K562 (cell line): ENCODE data around the gene RPRM. TPM values are rescaled to one million over a fixed set of nuclear protein-coding genes. Genes with fewer than 3 reads are reported as not detected.

Experiments used
- ATAC-seq: fragments of 200-7000 bp; cut with Tn5 transposase; 3 replicates; pipeline ENCODE4 v1.9.1; 2020; ENCODE audit warnings: moderate library complexity
- BruUV-seq: library from RNA; stranded (reverse); fragments of 400-500 nt; replicated peaks from 2 replicates; lab custom pipeline; 2021; lab: Mats Ljungman, UMichigan
- CTCF ChIA-PET: fragments of 300-600 bp; formaldehyde crosslinking; extraction: SDS; loops from one replicate; lab custom pipeline; 2021; ENCODE audit warnings: low intra/inter-chr PET ratio; lab: Yijun Ruan, JAX
- POLR2A ChIA-PET: fragments of 300-600, 350-650 bp; sonication (Branson Sonifier 250); formaldehyde crosslinking; extraction: SDS; loops from one replicate; lab custom pipeline; 2021; ENCODE audit warnings: antibody characterized with exemption, inconsistent platforms; lab: Yijun Ruan, JAX
- DNase-seq, 4 experiments: peaks; one replicate each; pipeline versions ENCODE4 v3.0.0 to v3.0.0-alpha.2; 2011 to 2018; ENCODE audit warnings: low spot score in 3 of 4, mixed read lengths in 3 of 4; ENCODE audit errors: extremely low read depth in 1 of 4
- FAIRE-seq: peaks from 2 replicates; lab custom pipeline; 2011; peaks lifted over from hg19 to GRCh38; lab: Jason Lieb, UNC
- H2AFZ ChIP-seq: 2 replicates; pipeline ENCODE4 v1.6.0; 2011; ENCODE audit warnings: low read depth, low read length, control low read depth, inconsistent platforms
- H3K27ac ChIP-seq: fragments of 200-600 bp; 3 replicates; pipeline ENCODE4 v1.8.0; 2011; ENCODE audit warnings: low read depth, mild to moderate bottlenecking, control low read depth, inconsistent platforms, low read length, moderate library complexity, mixed read lengths; ENCODE audit errors: extremely low read depth
- H3K27me3 ChIP-seq, 2 experiments: fragments of 300-600 bp in 1 of 2; 2 replicates in 1 of 2; 3 replicates in 1 of 2; pipeline versions ENCODE4 v1.6.0 to v1.8.0; 2011; ENCODE audit warnings: inconsistent platforms in 2 of 2, low read length in 2 of 2, mild to moderate bottlenecking in 1 of 2, mixed read lengths in 1 of 2, moderate library complexity in 1 of 2; ENCODE audit not compliant: control insufficient read depth in 2 of 2, insufficient read depth in 2 of 2
- H3K36me3 ChIP-seq: fragments of 300-600 bp; 3 replicates; pipeline ENCODE4 v1.8.0; 2011; ENCODE audit warnings: mild to moderate bottlenecking, low read length, inconsistent platforms; ENCODE audit not compliant: control insufficient read depth, insufficient read depth
- H3K4me1 ChIP-seq, 2 experiments: fragments of 200-600 bp in 1 of 2; replicated peaks in 1 of 2; 2 replicates in 1 of 2; 3 replicates in 1 of 2; pipeline versions ENCODE4 v1.5.1 to v1.8.0; 2011; ENCODE audit warnings: inconsistent platforms in 2 of 2, low read length in 2 of 2, mild to moderate bottlenecking in 1 of 2, mixed read lengths in 1 of 2, moderate library complexity in 1 of 2; ENCODE audit not compliant: control insufficient read depth in 2 of 2, insufficient read depth in 2 of 2
- H3K4me2 ChIP-seq: 2 replicates; pipeline ENCODE4 v1.6.1; 2011; ENCODE audit warnings: low read length, control low read depth, inconsistent platforms, mixed read lengths; ENCODE audit not compliant: insufficient read depth
- H3K4me3 ChIP-seq: fragments of 200-600 bp; sonication (generic), shearing (Covaris generic); 2 replicates; pipeline ENCODE4 v1.5.1; 2016; ENCODE audit warnings: control low read depth, inconsistent platforms
- H3K79me2 ChIP-seq: fragments of 200-600 bp; 3 replicates; pipeline ENCODE4 v1.8.0; 2011; ENCODE audit warnings: low read length, inconsistent platforms; ENCODE audit not compliant: control insufficient read depth, insufficient read depth
- H3K9ac ChIP-seq, 2 experiments: 2 replicates each; pipeline versions ENCODE4 v1.6.0 to v1.6.1; 2011; ENCODE audit warnings: low read depth in 2 of 2, low read length in 2 of 2, control low read depth in 1 of 2, inconsistent platforms in 1 of 2, mild to moderate bottlenecking in 1 of 2, mixed read lengths in 1 of 2; ENCODE audit not compliant: insufficient read depth in 1 of 2
- H3K9me1 ChIP-seq: one replicate; pipeline ENCODE4 v1.6.0; 2011; ENCODE audit warnings: inconsistent platforms, mild to moderate bottlenecking, low read length, moderate library complexity; ENCODE audit not compliant: control insufficient read depth, insufficient read depth
- H3K9me3 ChIP-seq: replicated peaks from 2 replicates; pipeline ENCODE4 v1.5.1; 2011; ENCODE audit warnings: low read depth, low read length, inconsistent platforms; ENCODE audit not compliant: control insufficient read depth, insufficient read depth
- H4K20me1 ChIP-seq: replicated peaks from 2 replicates; pipeline ENCODE4 v1.6.1; 2011; ENCODE audit warnings: low read length, inconsistent platforms, mixed read lengths; ENCODE audit not compliant: control insufficient read depth, insufficient read depth
- DMBX1 ChIP-seq: fragments of 250-450 bp; sonication (Bioruptor Pico); IDR thresholded peaks from 2 replicates; pipeline ENCODE4 v1.8.0; 2022; ENCODE audit warnings: inconsistent platforms, mild to moderate bottlenecking, moderate library complexity, borderline replicate concordance
- MAFF ChIP-seq: IDR thresholded peaks from 2 replicates; pipeline ENCODE4 v1.6.1; 2012; ENCODE audit warnings: low read length, improper control_type of control experiment
- MAFG ChIP-seq: fragments of 450-650 bp; conservative IDR thresholded peaks from 2 replicates; pipeline ENCODE4 v1.6.1; 2016; ENCODE audit warnings: missing genetic modification characterization, missing compliant biosample characterization
- MAFK ChIP-seq: IDR thresholded peaks from 2 replicates; pipeline ENCODE4 v1.6.1; 2011; ENCODE audit warnings: low read length, improper control_type of control experiment
- MCM7 ChIP-seq, 2 experiments: fragments of 450-650 bp; IDR thresholded peaks; 2 replicates each; pipeline ENCODE4 v1.6.1; 2016 to 2018
- NFE2 ChIP-seq: IDR thresholded peaks from 2 replicates; pipeline ENCODE4 v1.6.1; 2014; ENCODE audit warnings: antibody characterized with exemption, low read depth
- NFE2L1 ChIP-seq: fragments of 450-650 bp; IDR thresholded peaks from 2 replicates; pipeline ENCODE4 v1.6.1; 2016; ENCODE audit warnings: missing genetic modification characterization, low read depth, mild to moderate bottlenecking, missing compliant biosample characterization, moderate library complexity, borderline replicate concordance
- RB1 ChIP-seq: fragments of 450-650 bp; IDR thresholded peaks from 2 replicates; pipeline ENCODE4 v1.6.1; 2017; ENCODE audit warnings: low read depth, mild to moderate bottlenecking
- ZNF316 ChIP-seq: fragments of 450-650 bp; IDR thresholded peaks from 2 replicates; pipeline ENCODE4 v1.6.1; 2016
- ZNF584 ChIP-seq: fragments of 200-800 bp; sonication (Bioruptor generic); IDR thresholded peaks from 2 replicates; pipeline ENCODE4 v1.6.1; 2016; ENCODE audit warnings: low read depth, mild to moderate bottlenecking, missing genetic modification characterization, missing compliant biosample characterization
- ZNF780A ChIP-seq: fragments of 250-450 bp; sonication (Bioruptor Pico); IDR thresholded peaks from 2 replicates; pipeline ENCODE4 v1.5.0; 2021; ENCODE audit warnings: mild to moderate bottlenecking
- WGBS: fragments of 100-300 bp; shearing (Covaris generic); methylation state at CpG from one replicate; pipeline ENCODE4 v1.1.6; 2016; ENCODE audit warnings: low coverage, mixed read lengths; ENCODE audit not compliant: insufficient coverage; ENCODE audit errors: missing lambda C conversion rate; 5-methylcytosine and 5-hydroxymethylcytosine counted together
- in situ Hi-C: fragments of 300-500 bp; cut with MboI; formaldehyde crosslinking; loops from 4 replicates; pipeline ENCODE4 v1.15.0; 2018; ENCODE audit warnings: inconsistent platforms, mixed read lengths
- intact Hi-C: fragments of 100-400 bp; cut with micrococcal nuclease; formaldehyde crosslinking; loops from 2 replicates; pipeline ENCODE4 v1.14.2; 2022
- polyA plus RNA-seq, 8 experiments: library from polyadenylated mRNA; depleted of rRNA in 4 of 8; stranded (reverse) in 5 of 8; unstranded in 3 of 8; fragments of >200 nt; fragmentation: Nextera tagmentation in 2 of 8; fragmentation: Illumina TruSeq in 1 of 8; extraction: Ambion mirVana in 2 of 8; extraction: Trizol in 1 of 8; gene quantifications; 2 replicates each; pipeline versions ENCODE4 v1.2.1 to v1.2.3, GENCODE V29; 2011 to 2014; ENCODE audit warnings: inconsistent platforms in 1 of 8, missing spikeins in 1 of 8
- total RNA-seq, 7 experiments: library from RNA; depleted of rRNA in 6 of 7; stranded (reverse); fragments of >200 nt in 6 of 7; fragmentation: Illumina TruSeq in 2 of 7; extraction: Trizol in 2 of 7; gene quantifications; 2 replicates each; pipeline versions ENCODE4 v1.2.1 to v1.2.3, GENCODE V29; 2011 to 2021; ENCODE audit warnings: low replicate concordance in 1 of 7

Gene RPRM
- total and polyA plus RNA-seq, 9 of the 15 experiments (the other 6 are each of a cell fraction or from before 2014, with no cell fraction given) = not detected

DNA sequence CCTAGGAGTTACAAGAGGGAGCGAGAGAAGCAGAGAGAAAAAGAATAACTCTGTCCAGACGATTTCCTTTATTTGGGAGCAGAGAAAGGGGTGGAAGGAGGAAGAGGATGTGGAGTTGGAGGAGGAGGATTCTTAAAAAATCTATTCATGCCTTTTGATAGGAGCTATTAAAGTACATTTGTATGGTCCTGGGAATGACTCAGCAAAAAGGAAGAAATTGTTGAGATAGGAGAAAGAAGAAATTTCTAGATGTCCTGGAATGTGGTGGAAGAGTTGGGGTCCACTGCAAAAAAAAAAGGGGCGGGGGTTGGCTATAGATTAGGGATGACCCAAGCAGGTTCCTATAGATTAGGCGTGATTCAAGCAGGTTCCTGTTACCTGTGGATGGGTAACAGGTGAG, 32.4 kb upstream of the RPRM start:
- no peaks in the 10 kb centered on the region for H3K36me3 ChIP-seq
- DNase-seq (no peak), FAIRE-seq (no peak), ATAC-seq (no peak)
- no peaks in the 10 kb centered on the region for H3K4me1 ChIP-seq
- CTCF ChIA-PET = no interaction called here
- H3K9ac ChIP-seq = no peak overlapping the region
- intact Hi-C loops (loop anchor here (10.0 kb wide), 1 partner anchor 1316 kb away; no protein-coding TSS in a partner anchor), in situ Hi-C loops (loop anchor here (25.0 kb wide), 1 partner anchor 1449 kb away; no protein-coding TSS in a partner anchor)
- no peaks in the 10 kb centered on the region for H4K20me1 ChIP-seq
- H3K27me3 ChIP-seq = no peaks in the 10 kb centered on the region
- no peak overlapping the region for H2AFZ ChIP-seq
- WGBS = 2% methylated on average over 4 of the region's 4 CpGs
- no peaks in the 10 kb centered on the region for H3K79me2 ChIP-seq
- TF ChIP-seq NFE2L1 (peak; percentile 46), NFE2 (peak; percentile 47), ZNF316 (peak; percentile 56; the same call in 1 of the 2 replicates), MAFK (peak; percentile 65; the same call in 1 of the 2 replicates), MAFG (tag) (peak; percentile 74), MCM7 (IDR thresholded peaks at IDR 0.05) (no peak), DMBX1 (no peak), RB1 (no peak), ZNF584 (CRISPR knock-in tag) (no peak), ZNF780A (CRISPR knock-in tag) (no peak), MAFF (peak; percentile 64)
- no TSS peak for BruUV-seq
- H3K9me3 ChIP-seq = no peaks in the 10 kb centered on the region
- H3K27ac ChIP-seq = no peak overlapping the region
- POLR2A ChIA-PET = no interaction called here
- no peak overlapping the region for H3K4me3 ChIP-seq
- H3K9me1 ChIP-seq = no peaks in the 10 kb centered on the region
- H3K4me2 ChIP-seq = no peak overlapping the region
